ENCODE data around the gene PCBP3.
A peak's percentile ranks its signal among the peaks of the same experiment; 100 is the strongest.
"Not testable (repeated sequence)": the region's sequence is repeated elsewhere in the genome, so short reads cannot be mapped to it uniquely, and the experiment has no call there.

PCBP3 gene

GRCh38 chr21:45969921-45970673, 326.6 kb downstream of the PCBP3 start:
- DNase-seq (ENCODE audit: low read depth), result no peak

- peak; percentile 62 for DNase-seq (ENCODE audit: low read depth)
These were observed 327.4 kb downstream of the PCBP3 start for GRCh38 chr21:45970674-45971615.

- DNase-seq (ENCODE audit: low read depth), result peak; percentile 85
These were observed 328.3 kb downstream of the PCBP3 start for GRCh38 chr21:45971616-45972352.

GRCh38 chr21:45972353-45972715, 328.8 kb downstream of the PCBP3 start:
- DNase-seq (ENCODE audit: low read depth), result peak; percentile 14

GRCh38 chr21:45972716-45973474, 329.4 kb downstream of the PCBP3 start:
- peak; percentile 79 for DNase-seq (ENCODE audit: low read depth)

- DNase-seq (ENCODE audit: low read depth), result peak; percentile 82
These were observed 330.0 kb downstream of the PCBP3 start for GRCh38 chr21:45973475-45974072.

GRCh38 chr21:45974073-45975019, 330.8 kb downstream of the PCBP3 start:
- DNase-seq (ENCODE audit: low read depth), result peak; percentile 87

GRCh38 chr21:45975020-45975666, 331.6 kb downstream of the PCBP3 start:
- DNase-seq (ENCODE audit: low read depth), result peak; percentile 58

GRCh38 chr21:45975667-45976409, 332.3 kb downstream of the PCBP3 start:
- DNase-seq (ENCODE audit: low read depth), result not testable (repeated sequence)

- no peak for DNase-seq (ENCODE audit: low read depth)
These were observed 333.3 kb downstream of the PCBP3 start for GRCh38 chr21:45976701-45977311.

GRCh38 chr21:45977396-45977795, 333.9 kb downstream of the PCBP3 start:
- DNase-seq (ENCODE audit: low read depth), result peak; percentile 48

- no peak for DNase-seq (ENCODE audit: low read depth)
These were observed 335.7 kb downstream of the PCBP3 start for GRCh38 chr21:45979141-45979631.

GRCh38 chr21:45979651-45980050, 336.1 kb downstream of the PCBP3 start:
- no peak for DNase-seq (ENCODE audit: low read depth)

GRCh38 chr21:45980271-45980670, 336.7 kb downstream of the PCBP3 start:
- DNase-seq (ENCODE audit: low read depth), result no peak

- no peak for DNase-seq (ENCODE audit: low read depth)
These were observed 337.2 kb downstream of the PCBP3 start for GRCh38 chr21:45980697-45981096.

GRCh38 chr21:45981151-45982091, 337.9 kb downstream of the PCBP3 start, which contains the start of gene COL6A1:
Gene COL6A1, plus strand, starts transcription at chr21:45981770. Its CDS starts 81 bp downstream, at chr21:45981851.
- peak; percentile 93 for DNase-seq (ENCODE audit: low read depth)
